ENCODE results near the gene TRIM25. TPM values are rescaled to one million over a fixed set of nuclear protein-coding genes. Genes with fewer than 3 reads are reported as not detected.

Gene TRIM25
- total and polyA plus RNA-seq, 2 of the 8 experiments (the other 6 are each of a cell fraction or from before 2014, with no cell fraction given): 16.6 to 38.9 TPM

GRCh38 chr17:56887105-56887504 is 26.7 kb downstream of the TRIM25 start:
- Histone ChIP-seq H2BK15ac (ENCODE audit: low read length) (no peak overlapping the region), H3K23me2 (ENCODE audit: low read depth, low read length) (no peaks in the 10 kb centered on the region), H2BK120ac (replicated peaks; ENCODE audit: low read depth, low read length) (no peak overlapping the region), H3K4ac (replicated peaks; ENCODE audit: insufficient read length, low read depth, low read length) (no peak overlapping the region), H3K4me2 (ENCODE audit: insufficient read depth in 1 of 2, low read depth in 2 of 2, low read length in 2 of 2) (no peak overlapping the region), H3K18ac (ENCODE audit: extremely low read depth, low read length) (no peak overlapping the region), H4K8ac (ENCODE audit: extremely low read depth, insufficient read depth, low read length) (no peak overlapping the region), H2BK20ac (ENCODE audit: low read length) (no peak overlapping the region), H3K9ac (replicated peaks in 1 of 4; ENCODE audit: extremely low read depth in 1 of 4, low read depth in 3 of 4, low read length in 3 of 4) (no peak overlapping the region), H3K27me3 (replicated peaks in 1 of 4; ENCODE audit: control insufficient read depth in 3 of 4, extremely low read depth in 1 of 4, insufficient read depth in 3 of 4, low read length in 3 of 4) (no peaks in the 10 kb centered on the region; a peak in 1 of 7 replicates), H3K79me1 (ENCODE audit: low read depth, low read length) (no peaks in the 10 kb centered on the region), H4K20me1 (replicated peaks in 1 of 2; ENCODE audit: control insufficient read depth in 1 of 2, insufficient read depth in 2 of 2, low read length in 2 of 2) (no peaks in the 10 kb centered on the region), H3K14ac (ENCODE audit: insufficient read length) (no peak overlapping the region), H3K23ac (ENCODE audit: insufficient read length) (no peak overlapping the region), H4K91ac (replicated peaks; ENCODE audit: insufficient read length, low read length) (no peak overlapping the region), H3K9me3 (ENCODE audit: insufficient read depth in 2 of 2, low read depth in 1 of 2, low read length in 1 of 2) (peaks cover 13 to 16% of the 10 kb centered on the region in 2 experiments), H2AK5ac (ENCODE audit: low read depth, low read length) (no peak overlapping the region), H2AFZ (ENCODE audit: low read length) (no peak overlapping the region), H2BK12ac (ENCODE audit: low read depth, low read length) (no peak overlapping the region), H3K36me3 (ENCODE audit: control insufficient read depth in 2 of 4, insufficient read depth in 4 of 4, low read length in 3 of 4) (peaks cover 0 to 12% (median 9%) of the 10 kb centered on the region in 4 experiments; a peak in 5 of 8 replicates), H3K4me3 (ENCODE audit: extremely low read depth in 1 of 4, insufficient read depth in 2 of 4, low read depth in 3 of 4, low read length in 4 of 4) (no peak overlapping the region), H3K56ac (replicated peaks; ENCODE audit: insufficient read length, low read depth, low read length) (no peak overlapping the region), H2BK5ac (ENCODE audit: low read depth, low read length) (no peak overlapping the region), H4K5ac (ENCODE audit: insufficient read length, low read depth, low read length) (no peak overlapping the region), H3K79me2 (ENCODE audit: control insufficient read depth in 1 of 2, insufficient read depth in 2 of 2, low read length in 2 of 2) (no peaks in the 10 kb centered on the region), H3K4me1 (replicated peaks in 1 of 4; ENCODE audit: control insufficient read depth in 3 of 4, insufficient read depth in 4 of 4, low read length in 3 of 4) (peaks cover 0 to 4% (median 0%) of the 10 kb centered on the region in 4 experiments; a peak in 1 of 7 replicates), H3K27ac (ENCODE audit: low read depth, low read length) (no peak overlapping the region)
- DNase-seq (ENCODE audit: low read depth in 1 of 2, low spot score in 2 of 2) (no peak), FAIRE-seq (no peak)
- ChIA-PET POLR2A (ENCODE audit: partially characterized antibody) (no interaction called here), CTCF (ENCODE audit: partially characterized antibody) (no interaction called here)
- 93% methylated on average over 5 of the region's 5 CpGs; no CpG with 5 or more reads in 1 of the 2 experiments for WGBS, 2 experiments (ENCODE audit: extremely low coverage in 1 of 2, insufficient coverage in 1 of 2, insufficient read length in 1 of 2, insufficient replicate concordance in 2 of 2, low coverage in 1 of 2, low lambda C conversion rate in 2 of 2, missing lambda C conversion rate in 1 of 2)

Measured in H1 (cell line).